Chondrocyte (in vitro differentiated cells): ENCODE measurements around the gene WFIKKN2. TPM values are rescaled to one million over a fixed set of nuclear protein-coding genes. Genes with fewer than 3 reads are reported as not detected.
"Not testable (repeated sequence)": the region's sequence is repeated elsewhere in the genome, so short reads cannot be mapped to it uniquely, and the experiment has no call there.

ENCODE experiments used
- DNase-seq: peaks from one replicate; pipeline ENCODE4 v3.0.0; 2021; ENCODE audit warnings: mixed read lengths, low spot score
- H3K27ac Mint-ChIP-seq: one replicate; pipeline ENCODE4 v1.8.0; 2021; ENCODE audit warnings: mild to moderate bottlenecking, moderate library complexity, mixed read lengths; ENCODE audit not compliant: unreplicated experiment
- H3K27me3 Mint-ChIP-seq: 2 replicates; pipeline ENCODE4 v1.8.0; 2021; ENCODE audit warnings: low read depth, mixed read lengths
- H3K36me3 Mint-ChIP-seq: 2 replicates; pipeline ENCODE4 v1.8.0; 2021; ENCODE audit warnings: low read depth, mixed read lengths
- H3K4me1 Mint-ChIP-seq: 2 replicates; pipeline ENCODE4 v1.8.0; 2021; ENCODE audit warnings: low read depth, mild to moderate bottlenecking, mixed read lengths
- H3K4me3 Mint-ChIP-seq: one replicate; pipeline ENCODE4 v1.8.0; 2021; ENCODE audit warnings: mild to moderate bottlenecking, moderate library complexity, mixed read lengths; ENCODE audit not compliant: unreplicated experiment
- H3K9me3 Mint-ChIP-seq: 2 replicates; pipeline ENCODE4 v1.8.0; 2021; ENCODE audit warnings: low read depth, mixed read lengths
- CTCF ChIP-seq: fragments of 200-600 bp; sonication (generic); IDR thresholded peaks from 2 replicates; pipeline ENCODE4 v1.5.0; 2021; ENCODE audit warnings: antibody characterized with exemption, mild to moderate bottlenecking, moderate library complexity
- total RNA-seq: library from RNA; stranded (reverse); gene quantifications from 3 replicates; pipeline ENCODE4 v1.2.1, GENCODE V29; 2021

Gene WFIKKN2
- total RNA-seq, 1 donor from 2014 or later = 0.12 TPM

- H3K9me3 Mint-ChIP-seq = no peaks in the 10 kb centered on the region
- peaks cover 12% of the 10 kb centered on the region for H3K4me1 Mint-ChIP-seq
- no peak overlapping the region for H3K4me3 Mint-ChIP-seq
- peaks cover 2% of the 10 kb centered on the region for H3K36me3 Mint-ChIP-seq
- no peak overlapping the region for H3K27ac Mint-ChIP-seq
- no peak for TF ChIP-seq CTCF
- no peak for DNase-seq
- H3K27me3 Mint-ChIP-seq = peaks cover 3% of the 10 kb centered on the region
These were observed 21.0 kb downstream of the WFIKKN2 start for GRCh38 chr17:50856431-50856830.

- H3K27me3 Mint-ChIP-seq = peaks cover 3% of the 10 kb centered on the region
- H3K27ac Mint-ChIP-seq = no peak overlapping the region
- no peak overlapping the region for H3K4me3 Mint-ChIP-seq
- H3K9me3 Mint-ChIP-seq = no peaks in the 10 kb centered on the region
- no peak for TF ChIP-seq CTCF
- DNase-seq = no peak
- peaks cover 14% of the 10 kb centered on the region for H3K4me1 Mint-ChIP-seq
- H3K36me3 Mint-ChIP-seq = peaks cover 14% of the 10 kb centered on the region
These were observed 23.3 kb downstream of the WFIKKN2 start for GRCh38 chr17:50858486-50859225.

- H3K27ac Mint-ChIP-seq, H3K4me3 Mint-ChIP-seq, DNase-seq, H3K27me3 Mint-ChIP-seq, H3K9me3 Mint-ChIP-seq: not testable (repeated sequence)
- Mint-ChIP-seq H3K36me3 (peaks cover 14% of the 10 kb centered on the region), H3K4me1 (peaks cover 23% of the 10 kb centered on the region)
These were observed 24.3 kb downstream of the WFIKKN2 start for GRCh38 chr17:50859727-50860126.

GRCh38 chr17:50861334-50861676 lies 25.9 kb downstream of the WFIKKN2 start:
- no peak overlapping the region for H3K27ac Mint-ChIP-seq
- peaks cover 26% of the 10 kb centered on the region for H3K4me1 Mint-ChIP-seq
- H3K4me3 Mint-ChIP-seq = no peak overlapping the region
- H3K9me3 Mint-ChIP-seq = no peaks in the 10 kb centered on the region
- no peaks in the 10 kb centered on the region for H3K27me3 Mint-ChIP-seq
- no peak for DNase-seq
- peaks cover 16% of the 10 kb centered on the region for H3K36me3 Mint-ChIP-seq
- TF ChIP-seq CTCF = no peak

GRCh38 chr17:50861822-50862528 lies 26.6 kb downstream of the WFIKKN2 start:
- Mint-ChIP-seq H3K27me3 (no peaks in the 10 kb centered on the region), H3K27ac (no peak overlapping the region), H3K4me3 (no peak overlapping the region), H3K4me1 (peaks cover 26% of the 10 kb centered on the region), H3K36me3 (peaks cover 16% of the 10 kb centered on the region), H3K9me3 (no peaks in the 10 kb centered on the region)
- TF ChIP-seq CTCF = no peak
- DNase-seq = no peak
